Transverse colon (tissue), 3 donors: Measurements from ENCODE around the gene KRTAP21-3.

Source experiments
- POLR2A ChIP-seq: fragments of 450-650 bp; IDR thresholded peaks from one replicate; pipeline ENCODE4 v1.6.1; 2016; ENCODE audit warnings: antibody characterized with exemption, mild to moderate bottlenecking, moderate library complexity
- TF ChIP-seq, protein P1 (sequence below), 5 experiments: fragments of 200-600 bp in 3 of 5; fragments of 450-650 bp in 2 of 5; sonication (generic) in 3 of 5; IDR thresholded peaks; 1 replicate in 2 of 5; 2 replicates in 3 of 5; pipeline ENCODE4 v1.5.1; 2016 to 2017; ENCODE audit warnings: antibody characterized with exemption in 5 of 5, inconsistent platforms in 3 of 5, mild to moderate bottlenecking in 2 of 5, moderate library complexity in 1 of 5

DNA sequence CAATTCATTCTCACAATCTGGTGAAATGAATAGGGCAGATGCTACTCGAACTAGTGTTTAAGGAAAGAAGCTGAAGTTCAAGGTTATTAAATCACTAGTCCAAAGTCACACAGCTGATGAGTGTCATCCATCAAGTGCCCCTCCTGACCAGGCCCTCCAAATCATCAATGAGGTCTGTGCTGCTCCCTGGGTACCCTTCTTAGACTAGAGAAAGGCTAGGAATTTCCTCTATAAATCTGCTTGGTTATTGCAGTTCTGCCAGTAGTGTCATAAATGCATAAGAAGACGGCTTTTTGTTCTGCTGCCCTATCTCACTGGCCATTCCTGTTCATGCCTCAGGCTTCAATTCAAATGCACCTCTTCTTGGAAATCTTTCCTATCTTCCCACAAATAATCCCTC is 42.2 kb upstream of the KRTAP21-3 start:
- no peak for TF ChIP-seq POLR2A
- TF ChIP-seq, protein P1, sequence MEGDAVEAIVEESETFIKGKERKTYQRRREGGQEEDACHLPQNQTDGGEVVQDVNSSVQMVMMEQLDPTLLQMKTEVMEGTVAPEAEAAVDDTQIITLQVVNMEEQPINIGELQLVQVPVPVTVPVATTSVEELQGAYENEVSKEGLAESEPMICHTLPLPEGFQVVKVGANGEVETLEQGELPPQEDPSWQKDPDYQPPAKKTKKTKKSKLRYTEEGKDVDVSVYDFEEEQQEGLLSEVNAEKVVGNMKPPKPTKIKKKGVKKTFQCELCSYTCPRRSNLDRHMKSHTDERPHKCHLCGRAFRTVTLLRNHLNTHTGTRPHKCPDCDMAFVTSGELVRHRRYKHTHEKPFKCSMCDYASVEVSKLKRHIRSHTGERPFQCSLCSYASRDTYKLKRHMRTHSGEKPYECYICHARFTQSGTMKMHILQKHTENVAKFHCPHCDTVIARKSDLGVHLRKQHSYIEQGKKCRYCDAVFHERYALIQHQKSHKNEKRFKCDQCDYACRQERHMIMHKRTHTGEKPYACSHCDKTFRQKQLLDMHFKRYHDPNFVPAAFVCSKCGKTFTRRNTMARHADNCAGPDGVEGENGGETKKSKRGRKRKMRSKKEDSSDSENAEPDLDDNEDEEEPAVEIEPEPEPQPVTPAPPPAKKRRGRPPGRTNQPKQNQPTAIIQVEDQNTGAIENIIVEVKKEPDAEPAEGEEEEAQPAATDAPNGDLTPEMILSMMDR (IDR thresholded peaks at IDR 0.05) = no peak
